Activated T-cell treated with anti-CD3 and anti-CD28 coated beads for 24 hours (primary cell): ENCODE measurements around the gene ZNRF3.

ENCODE experiments used
- DNase-seq: peaks from one replicate; pipeline ENCODE4 v3.0.0-alpha.2; 2020; ENCODE audit warnings: low read depth

Gene ZNRF3

DNA sequence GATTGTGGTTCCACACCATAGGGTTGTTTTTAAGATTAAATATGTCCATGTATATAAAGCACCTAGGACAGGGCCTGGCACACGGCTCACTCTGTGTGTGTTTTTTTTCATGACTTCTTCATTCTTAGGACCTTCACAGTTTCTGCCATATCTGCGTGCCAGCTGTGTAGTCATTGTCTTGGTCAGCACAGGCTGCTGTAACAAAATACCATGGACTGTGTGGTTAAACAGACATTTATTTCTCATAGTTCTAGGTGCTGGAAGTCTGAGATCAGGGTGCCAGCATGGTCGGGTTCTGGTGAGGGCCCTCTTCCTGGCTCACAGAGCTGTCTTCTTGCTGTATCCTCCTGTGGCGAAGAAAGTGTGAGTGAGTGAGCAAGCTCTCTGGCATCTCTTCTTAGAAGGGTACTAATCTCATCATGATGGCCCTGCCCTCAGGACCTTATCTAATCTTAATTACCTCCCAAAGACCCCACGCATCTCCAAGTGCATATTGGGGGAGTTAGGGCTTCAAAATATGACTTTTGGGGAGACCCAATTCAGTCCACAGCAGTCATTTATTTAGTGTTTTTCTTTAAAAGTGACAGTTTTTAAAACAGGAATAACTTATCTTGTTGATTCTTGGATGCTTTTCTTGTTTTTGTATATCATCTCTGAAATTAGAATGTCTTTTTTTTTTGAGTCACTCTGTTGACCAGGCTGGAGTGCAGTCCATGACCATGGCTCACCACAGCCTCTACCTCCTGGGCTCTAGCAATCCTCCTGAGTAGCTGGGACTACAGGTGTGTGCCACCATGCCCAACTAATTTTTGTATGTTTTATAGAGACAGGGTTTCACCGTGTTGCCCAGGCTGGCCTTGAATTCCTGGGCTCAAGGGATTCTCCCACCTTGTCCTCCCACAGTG lies 70.9 kb downstream of the ZNRF3 start:
- DNase-seq, result no peak

DNA sequence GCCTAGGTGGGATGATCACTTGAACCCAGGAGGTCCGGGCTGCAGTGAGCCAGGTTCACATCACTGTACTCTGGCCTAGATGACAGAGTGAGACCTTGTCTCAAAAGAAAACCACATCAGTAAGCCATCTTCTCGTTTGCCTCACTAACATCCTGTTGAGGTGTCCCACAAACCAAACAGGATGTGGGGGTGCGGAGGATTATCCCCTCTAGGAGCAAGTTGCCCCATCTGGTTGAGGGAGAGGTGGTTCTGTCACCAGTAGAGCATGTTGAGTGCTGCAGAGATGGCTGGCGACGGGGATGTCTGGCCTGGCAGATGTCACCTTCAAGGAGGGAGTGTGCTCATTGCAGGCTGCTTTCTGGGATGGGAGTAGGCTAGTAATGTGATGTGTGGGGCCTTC lies 72.4 kb downstream of the ZNRF3 start:
- peak; percentile 67 for DNase-seq

DNA sequence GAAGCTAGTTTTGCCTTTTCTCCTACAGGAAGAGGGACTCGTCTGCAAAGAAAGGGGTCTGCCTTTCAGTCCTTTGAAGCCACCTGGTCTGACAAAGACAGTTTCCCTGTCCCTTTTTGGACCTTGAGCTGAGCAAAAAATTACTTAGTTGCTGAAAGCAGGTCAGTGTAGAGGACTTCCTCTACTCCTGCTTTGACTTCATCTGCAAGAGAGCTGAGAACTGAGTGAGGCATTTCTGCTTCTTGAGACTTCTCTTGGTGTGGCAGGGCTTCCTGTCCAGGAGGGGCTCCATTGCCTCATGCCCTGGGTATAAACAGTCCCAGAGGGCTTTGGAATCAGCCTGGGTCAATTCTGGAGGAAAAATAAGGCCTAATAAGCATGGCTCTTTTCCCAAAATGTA lies 73.1 kb downstream of the ZNRF3 start:
- DNase-seq, result no peak

DNA sequence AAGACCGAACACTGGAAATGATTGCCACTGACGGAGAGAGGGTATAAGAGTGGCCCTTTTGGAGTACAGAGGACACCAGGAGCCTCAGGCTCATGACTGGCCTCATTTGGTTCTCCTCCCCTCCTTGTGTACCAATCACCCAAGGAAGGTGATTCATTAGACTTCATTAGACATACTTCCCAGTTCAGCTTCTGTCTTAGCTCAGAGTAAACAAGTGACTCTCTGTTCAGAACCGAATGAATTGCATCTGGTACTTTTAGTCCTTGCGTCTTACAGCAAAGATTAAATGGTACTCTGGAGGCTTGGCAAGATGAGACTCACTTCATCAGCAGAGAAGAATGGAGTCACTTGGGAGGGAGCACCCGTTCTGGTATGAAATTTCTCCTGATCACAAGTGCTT lies 75.2 kb downstream of the ZNRF3 start:
- DNase-seq, result no peak

DNA sequence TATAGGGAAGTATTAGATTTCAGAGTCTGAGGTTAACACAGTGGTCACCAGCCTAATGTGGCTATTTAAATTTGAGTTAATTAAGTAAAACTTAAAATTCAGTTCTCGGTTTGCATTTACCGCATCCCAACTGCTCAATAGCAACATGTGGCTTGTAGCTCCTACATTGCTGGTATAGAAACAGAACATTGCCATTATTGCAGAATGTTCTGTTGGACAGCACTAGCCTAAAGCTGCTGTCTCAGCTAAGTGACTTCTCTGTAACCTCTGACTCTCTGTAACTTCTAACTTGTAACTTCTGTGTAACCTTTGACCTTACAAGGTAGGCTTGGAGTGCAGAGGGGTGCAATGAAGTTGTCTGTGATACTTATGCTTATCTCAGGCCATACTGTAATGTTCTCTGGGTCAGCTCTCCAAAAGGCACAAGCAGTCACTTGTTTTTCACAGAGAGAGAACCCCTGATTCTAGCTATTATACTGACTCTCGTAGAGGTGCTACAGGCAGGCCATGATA lies 78.7 kb downstream of the ZNRF3 start:
- no peak for DNase-seq

DNA sequence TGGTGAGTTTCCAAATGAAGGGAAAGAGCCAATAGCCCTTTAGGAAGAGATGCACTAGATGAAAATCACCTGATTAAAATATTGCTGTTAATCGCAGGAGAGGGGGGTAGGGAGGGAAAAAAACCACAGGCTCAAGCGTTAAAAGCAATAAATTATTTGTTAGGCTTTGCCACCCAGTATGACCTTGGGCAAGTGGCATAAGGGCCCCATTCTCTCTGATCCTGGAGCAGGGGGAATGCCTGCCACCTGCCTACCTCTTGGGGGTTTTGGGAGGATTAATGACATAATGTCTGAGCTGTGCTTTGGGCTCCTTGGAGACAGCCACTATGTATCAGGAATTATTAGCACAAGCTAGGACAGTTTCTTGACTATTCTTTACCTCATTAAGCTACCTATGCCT lies 80.0 kb downstream of the ZNRF3 start:
- DNase-seq, result no peak

DNA sequence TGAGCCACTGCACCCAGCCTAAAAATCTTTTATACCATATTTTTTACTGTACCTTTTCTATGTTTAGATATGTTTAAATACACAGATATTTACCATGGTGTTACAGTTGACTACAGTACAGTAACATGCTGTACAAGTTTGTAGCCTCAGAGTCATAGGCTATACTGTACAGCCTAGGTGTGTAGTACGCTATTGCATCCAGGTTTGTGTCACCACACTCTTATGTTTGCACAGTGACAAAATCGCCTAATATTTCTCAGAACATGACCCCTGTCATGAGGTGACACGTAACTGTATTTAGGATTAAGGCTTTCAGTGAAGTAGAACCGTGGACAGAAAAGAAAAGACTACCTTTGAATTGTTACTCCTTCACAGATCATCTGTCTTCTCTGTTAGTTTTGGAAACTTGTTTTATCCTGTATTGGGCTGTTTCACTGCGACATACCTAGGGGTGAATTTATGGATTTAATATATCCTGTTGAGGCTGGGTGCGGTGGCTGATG lies 83.8 kb downstream of the ZNRF3 start:
- no peak for DNase-seq

DNA sequence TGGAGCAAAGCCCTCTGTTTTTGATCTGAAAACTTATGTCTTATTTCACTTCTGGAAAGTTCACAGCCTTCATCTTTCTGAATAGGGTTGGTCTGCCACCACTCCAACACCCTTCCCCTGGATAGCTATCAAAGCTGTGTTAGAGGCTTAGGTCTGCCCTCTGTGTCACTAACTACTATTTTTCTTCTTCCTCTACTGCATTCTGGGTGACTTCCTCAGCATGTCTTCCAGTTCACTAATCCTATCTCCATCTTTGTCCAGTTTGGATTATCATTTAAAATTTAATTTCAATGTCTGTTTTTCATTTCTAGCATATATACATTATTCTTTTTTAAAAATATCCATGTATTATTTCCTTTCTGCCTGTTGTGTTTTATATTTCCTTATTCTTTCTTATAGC lies 84.6 kb downstream of the ZNRF3 start:
- no peak for DNase-seq

DNA sequence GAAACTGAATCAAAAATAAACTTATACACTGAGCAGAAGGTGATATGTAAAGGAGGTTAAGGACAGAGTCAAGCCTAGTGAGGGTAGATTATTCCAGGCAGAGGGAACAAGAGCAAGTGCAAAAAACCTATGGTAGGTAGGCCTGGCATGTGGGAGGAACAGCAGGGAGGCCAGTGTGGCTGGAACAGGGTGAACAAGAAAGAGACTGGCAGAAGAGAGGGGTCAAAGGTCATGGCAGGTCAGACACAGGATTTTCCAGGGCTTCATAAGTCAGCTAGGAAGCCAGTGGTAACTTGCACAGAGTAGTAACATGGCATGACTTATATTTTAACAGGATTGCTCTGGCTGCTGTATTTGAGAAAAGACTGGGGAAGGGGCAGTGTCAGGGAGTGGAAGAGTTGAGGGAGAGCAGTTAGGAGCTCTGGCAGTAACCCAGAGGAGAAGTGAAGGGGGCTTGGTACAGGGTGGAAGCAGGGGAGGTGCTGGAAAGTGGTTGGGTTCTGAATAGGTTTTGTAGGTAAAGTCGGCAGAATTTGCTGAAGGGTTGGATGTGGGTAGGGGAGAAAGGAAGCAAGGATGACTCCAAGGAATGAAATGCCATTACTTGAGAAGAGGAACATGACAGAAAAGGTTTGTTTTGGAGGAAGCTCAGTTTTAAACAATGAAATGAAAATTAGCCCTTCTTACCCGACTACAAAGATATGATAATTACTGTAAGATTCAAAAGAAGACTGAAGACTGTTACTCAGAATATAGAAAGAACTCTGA lies 86.2 kb downstream of the ZNRF3 start:
- no peak for DNase-seq

DNA sequence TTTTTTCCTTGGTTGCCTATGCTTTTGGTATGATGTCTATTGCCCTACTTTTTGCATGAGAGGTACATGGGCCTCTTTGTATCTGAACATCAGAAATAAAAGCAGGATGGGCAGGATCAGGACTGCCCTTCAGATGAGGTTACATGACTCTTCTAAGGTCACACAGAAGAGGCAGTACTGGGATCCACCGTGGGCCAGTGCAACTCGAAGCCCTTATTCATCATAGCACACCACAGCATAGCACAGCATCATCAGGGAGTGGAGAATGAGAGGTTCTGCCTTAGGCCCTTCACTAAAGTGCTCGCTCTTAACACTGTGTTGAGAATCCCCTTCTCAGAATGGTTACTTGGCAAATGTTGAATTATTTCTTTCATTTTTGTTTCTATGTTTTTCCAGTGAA lies 90.0 kb downstream of the ZNRF3 start:
- DNase-seq, result no peak

DNA sequence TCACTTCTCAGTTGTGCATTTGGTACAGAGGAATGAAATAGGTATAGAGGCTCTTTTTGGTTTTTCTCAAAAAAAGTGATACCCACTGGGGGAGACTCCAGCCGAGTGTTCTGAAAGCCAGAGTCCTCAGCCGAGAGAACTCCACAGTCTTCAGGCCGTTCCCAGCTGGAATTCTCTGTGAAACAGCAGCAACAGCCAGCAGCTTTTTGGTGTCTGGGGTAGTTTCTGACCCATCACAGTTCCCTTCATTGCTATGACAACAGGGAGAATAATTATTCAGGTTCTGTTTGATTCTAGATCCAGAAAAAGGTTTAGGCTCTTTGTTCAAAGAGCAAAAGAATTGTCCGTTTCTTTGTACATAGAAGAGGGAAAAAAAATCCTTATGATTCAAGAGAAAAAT lies 93.7 kb downstream of the ZNRF3 start:
- no peak for DNase-seq

DNA sequence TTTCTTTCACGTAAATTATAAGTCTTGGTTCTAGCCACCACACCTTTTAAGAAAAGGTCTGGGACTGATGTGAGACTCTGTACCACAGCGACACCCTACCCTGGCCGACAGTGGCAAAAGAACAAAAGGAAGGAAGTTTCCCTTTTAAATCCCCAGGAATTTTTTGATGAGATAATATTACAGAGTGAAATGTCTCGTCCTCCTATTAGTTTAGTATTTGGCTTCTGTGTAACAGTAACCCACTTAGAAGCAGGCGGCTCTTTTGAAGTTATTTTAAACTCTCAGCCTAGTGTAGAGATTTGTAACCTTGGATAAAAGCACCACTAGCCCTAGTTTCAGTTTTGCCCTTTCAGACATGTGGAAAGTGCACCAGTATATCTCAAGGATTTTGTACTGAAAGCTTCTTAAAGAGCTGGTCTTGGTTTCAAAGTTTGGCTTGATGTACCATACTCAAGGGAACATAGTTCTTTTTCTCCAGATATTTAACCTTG lies 94.2 kb downstream of the ZNRF3 start:
- no peak for DNase-seq

DNA sequence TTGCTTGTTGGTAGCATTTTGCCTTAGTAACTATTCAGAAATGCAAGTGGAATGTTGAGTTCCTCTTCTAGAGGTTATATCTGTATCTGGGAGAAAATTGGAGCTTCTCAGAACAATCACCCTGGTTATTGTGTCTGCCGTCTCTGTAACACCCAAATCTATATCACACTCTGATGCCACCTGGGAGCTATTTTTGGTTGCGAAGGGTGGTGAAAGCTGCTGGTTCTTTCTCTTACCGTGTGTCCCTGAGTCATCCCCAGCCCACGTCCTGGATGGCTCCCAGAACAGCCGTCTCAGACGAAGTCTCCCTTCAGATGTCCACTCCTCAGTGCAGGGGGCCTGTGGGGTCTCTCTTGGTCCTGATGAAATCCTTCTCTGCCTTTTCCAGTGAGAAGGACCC lies 94.8 kb downstream of the ZNRF3 start:
- DNase-seq, result no peak

DNA sequence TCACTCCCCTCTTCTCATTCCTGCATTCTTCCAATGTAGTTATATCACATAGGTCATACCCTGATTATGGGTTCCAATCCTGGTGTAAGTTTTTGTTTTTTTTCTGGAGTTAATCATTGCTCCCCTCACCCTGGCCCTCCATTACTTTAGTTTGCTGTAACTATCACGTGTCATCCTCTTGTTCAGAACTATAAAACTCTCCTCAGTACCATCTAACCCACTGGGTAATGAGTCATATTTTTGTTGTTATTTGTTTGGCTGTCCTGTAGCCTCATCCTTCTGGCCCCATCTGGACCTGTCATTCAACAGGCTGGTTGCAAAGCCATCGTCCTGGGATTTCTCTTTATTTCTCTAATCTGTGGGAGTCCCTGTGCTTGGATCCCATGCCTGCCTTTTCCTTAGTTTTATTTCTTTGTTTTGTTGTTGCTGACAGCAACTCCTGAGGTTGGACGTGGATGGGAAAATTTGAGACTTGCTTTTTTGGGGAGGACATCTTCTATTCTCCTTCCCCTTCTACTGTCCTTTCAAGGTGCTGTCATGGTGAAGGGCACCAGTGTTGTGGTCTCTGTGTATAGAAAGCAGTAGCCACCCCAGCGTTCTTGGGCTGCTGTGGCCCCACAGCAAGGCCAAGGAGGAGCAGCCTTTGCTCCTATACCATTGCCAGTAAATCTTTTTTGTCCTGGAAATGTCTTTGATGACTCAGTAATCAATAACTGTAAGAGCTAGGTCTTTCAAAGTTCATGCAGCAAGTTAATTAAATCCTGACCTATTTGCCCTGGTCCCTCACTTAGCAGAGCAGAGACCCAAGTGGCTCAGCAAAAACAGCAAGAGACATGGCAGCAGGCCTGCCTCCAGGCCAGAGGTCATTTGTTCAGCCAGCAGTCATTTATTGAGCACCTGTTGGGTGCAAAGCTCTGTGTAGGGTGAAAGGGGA lies 95.8 kb downstream of the ZNRF3 start:
- no peak for DNase-seq

DNA sequence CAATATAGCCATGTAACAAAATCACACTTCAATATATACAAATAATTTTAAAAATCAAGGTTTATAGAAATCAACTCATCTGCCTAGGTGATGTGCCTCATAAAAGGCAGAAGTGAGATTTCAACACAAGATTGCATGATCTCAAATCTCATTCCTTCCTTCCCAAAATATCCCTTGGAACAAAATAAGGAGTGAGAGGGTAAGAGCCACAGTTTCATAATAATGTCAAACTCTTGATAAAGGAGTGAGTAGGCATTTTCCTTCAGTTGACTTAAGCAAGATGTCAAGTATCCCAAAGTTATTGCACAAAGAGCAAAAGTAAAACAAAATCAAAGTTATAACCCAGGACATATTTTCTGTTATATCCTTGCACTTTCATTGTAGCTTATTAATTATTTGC lies 97.0 kb downstream of the ZNRF3 start:
- no peak for DNase-seq

DNA sequence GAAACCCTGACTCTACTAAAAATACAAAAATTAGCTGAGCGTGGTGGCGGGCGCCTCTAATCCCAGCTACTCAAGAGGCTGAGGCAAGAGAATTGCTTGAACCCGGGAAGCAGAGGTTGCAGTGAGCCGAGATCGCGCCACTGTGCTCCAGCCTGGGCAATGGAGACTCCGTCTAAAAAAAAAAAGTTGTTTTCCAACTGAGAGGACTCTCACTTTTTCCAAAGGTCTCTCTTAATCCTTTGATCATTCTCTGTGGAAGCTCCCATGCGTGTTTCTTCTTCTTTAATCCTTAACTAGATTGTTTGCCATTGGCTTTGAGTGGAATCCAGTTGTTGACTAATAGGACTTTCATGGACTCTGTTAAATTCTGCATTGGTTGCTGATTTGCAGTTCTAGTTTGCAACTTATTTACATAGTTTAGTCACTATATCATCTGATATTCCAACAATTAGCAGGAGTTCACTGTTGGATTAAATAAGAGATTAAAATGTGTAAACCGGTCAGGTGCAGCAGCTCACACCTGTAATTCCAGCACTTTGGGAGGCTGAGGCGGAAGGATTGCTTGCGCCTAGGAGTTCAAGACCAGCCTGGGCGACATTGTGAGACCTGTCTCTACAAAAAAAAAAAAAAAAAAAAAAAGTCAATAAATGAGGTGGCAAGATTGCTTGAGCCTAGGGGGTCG lies 98.6 kb downstream of the ZNRF3 start:
- DNase-seq, result no peak

DNA sequence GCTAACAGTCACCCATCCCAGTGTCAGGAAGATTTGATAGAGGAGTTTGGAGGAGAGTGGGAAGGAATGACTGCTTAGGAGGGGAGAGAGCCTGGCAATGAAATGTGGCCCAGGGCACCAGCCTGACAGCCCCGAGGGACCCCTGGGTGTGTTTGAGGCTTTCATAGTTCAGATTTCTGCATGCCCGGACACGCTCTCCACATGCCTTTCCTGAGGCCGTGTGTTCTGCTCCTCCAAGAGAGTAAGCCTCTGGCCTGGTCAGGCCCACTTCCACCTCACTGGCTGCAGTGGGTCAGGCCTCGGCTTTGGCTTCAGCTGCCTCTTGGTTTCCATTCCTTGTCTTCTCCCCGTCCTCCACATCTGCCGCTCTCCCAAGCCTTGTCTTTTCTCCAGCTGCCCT lies 99.8 kb downstream of the ZNRF3 start:
- no peak for DNase-seq

DNA sequence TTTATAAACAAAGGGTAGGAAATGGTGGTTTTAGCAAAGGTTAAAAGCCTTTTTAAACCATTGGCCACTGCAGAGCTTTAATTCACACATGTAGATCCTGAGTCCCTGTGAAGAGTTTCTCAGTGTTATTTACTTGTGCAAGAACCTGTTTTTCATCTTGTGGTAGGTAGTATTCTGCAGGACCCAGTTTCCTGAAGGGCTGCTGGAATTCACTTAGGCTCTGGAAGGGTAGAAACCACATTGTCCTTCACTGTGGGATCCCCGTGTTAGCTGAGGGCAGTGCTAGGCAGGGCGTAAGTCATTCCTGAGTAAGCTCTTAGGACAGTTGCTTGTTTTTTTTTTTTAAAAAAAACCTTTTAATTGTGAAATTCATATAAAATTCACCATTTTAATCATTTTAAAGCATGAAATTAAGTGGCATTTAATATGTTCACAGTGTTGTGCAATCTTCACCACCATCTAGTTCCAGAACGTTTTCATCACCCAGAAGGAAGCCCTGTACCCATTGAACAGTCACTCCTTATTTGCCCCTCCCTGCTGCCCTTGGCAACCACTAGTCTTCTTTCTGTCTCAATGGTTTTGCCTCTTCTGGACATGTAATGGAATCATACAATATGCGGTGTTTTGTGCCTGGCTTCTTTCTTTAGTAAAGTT lies 100.5 kb downstream of the ZNRF3 start:
- DNase-seq, result no peak

DNA sequence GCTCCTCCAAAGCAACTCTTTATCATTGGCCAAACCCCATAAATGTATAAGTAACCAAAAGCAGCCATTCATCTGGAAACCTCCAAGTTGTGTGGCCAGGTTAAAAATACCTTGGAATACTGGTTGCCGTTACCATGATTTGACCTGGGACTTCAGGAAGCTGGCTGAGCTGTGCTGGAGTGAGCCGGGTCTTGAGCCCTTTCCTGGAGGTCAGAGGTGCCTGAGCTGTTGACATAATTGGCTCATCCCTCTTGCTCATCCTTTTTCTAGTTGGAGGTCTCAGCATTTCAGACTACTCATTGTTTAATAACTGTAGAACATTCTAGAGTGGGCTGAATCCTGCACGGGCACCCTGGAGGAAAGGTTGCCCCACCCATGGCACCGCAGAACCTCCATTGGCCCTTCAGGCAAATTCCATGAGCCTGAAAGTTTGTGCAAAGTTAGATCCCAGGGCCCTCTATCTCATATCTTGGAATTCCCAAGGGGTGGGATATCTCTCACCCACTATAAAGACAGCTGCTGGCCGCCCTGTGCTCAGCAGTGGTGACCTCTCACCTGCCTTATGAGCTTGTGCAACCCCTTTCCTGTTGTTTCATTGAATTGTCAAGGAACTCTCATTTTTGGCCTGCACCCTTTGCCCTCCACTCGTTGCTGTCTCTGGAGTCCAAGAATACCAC lies 101.2 kb downstream of the ZNRF3 start:
- no peak for DNase-seq
